ENCODE data around the gene UBE2D1. TPM values are rescaled to one million over a fixed set of nuclear protein-coding genes. Genes with fewer than 3 reads are reported as not detected.

The UBE2D1 gene
- total and polyA plus RNA-seq, 2 of the 8 experiments (the other 6 are each of a cell fraction or from before 2014, with no cell fraction given) = 21.2 to 33.5 TPM

DNA sequence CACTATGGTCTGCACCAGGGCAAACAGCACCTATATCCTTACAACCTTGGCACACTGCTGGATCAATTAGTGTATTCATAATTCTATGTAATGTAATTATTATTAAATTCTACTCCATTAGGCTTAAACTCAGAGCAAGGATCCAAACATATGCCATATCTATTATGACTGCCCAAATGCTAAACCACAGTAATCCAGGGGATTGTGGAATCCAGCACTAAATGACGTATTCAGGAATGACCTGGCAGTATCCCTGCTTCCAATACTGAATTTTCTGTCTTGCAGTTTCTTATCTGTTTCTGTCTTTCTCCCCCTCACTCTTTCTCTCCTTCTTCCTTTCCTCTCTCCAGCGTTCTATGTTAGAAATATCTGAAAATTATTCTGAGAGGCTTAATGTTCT is 16.5 kb upstream of the UBE2D1 start:
- Histone ChIP-seq H2BK20ac (ENCODE audit: low read length) (no peak overlapping the region), H2BK15ac (ENCODE audit: low read length) (no peak overlapping the region), H3K27ac (ENCODE audit: low read depth, low read length) (no peak overlapping the region), H4K91ac (replicated peaks; ENCODE audit: insufficient read length, low read length) (no peak overlapping the region), H4K5ac (ENCODE audit: insufficient read length, low read depth, low read length) (no peak overlapping the region), H3K4ac (replicated peaks; ENCODE audit: insufficient read length, low read depth, low read length) (no peak overlapping the region), H2BK12ac (ENCODE audit: low read depth, low read length) (no peak overlapping the region), H2AFZ (ENCODE audit: low read length) (0 out of 2 replicates have a peak overlapping the region, but pooled peaks have one; percentile 5), H3K4me3 (ENCODE audit: extremely low read depth in 1 of 4, insufficient read depth in 2 of 4, low read depth in 3 of 4, low read length in 4 of 4) (no peak overlapping the region), H3K23ac (ENCODE audit: insufficient read length) (no peak overlapping the region), H3K4me2 (ENCODE audit: insufficient read depth in 1 of 2, low read depth in 2 of 2, low read length in 2 of 2) (no peak overlapping the region), H3K18ac (ENCODE audit: extremely low read depth, low read length) (no peak overlapping the region), H2AK5ac (ENCODE audit: low read depth, low read length) (no peak overlapping the region), H2BK5ac (ENCODE audit: low read depth, low read length) (no peak overlapping the region), H3K79me2 (ENCODE audit: control insufficient read depth in 1 of 2, insufficient read depth in 2 of 2, low read length in 2 of 2) (no peaks in the 10 kb centered on the region), H3K36me3 (ENCODE audit: control insufficient read depth in 2 of 4, insufficient read depth in 4 of 4, low read length in 3 of 4) (no peaks in the 10 kb centered on the region), H2BK120ac (replicated peaks; ENCODE audit: low read depth, low read length) (no peak overlapping the region), H3K14ac (ENCODE audit: insufficient read length) (no peak overlapping the region), H3K9me3 (ENCODE audit: insufficient read depth in 2 of 2, low read depth in 1 of 2, low read length in 1 of 2) (no peaks in the 10 kb centered on the region), H3K23me2 (ENCODE audit: low read depth, low read length) (no peaks in the 10 kb centered on the region), H3K56ac (replicated peaks; ENCODE audit: insufficient read length, low read depth, low read length) (no peak overlapping the region), H3K27me3 (replicated peaks in 1 of 4; ENCODE audit: control insufficient read depth in 3 of 4, extremely low read depth in 1 of 4, insufficient read depth in 3 of 4, low read length in 3 of 4) (no peaks in the 10 kb centered on the region), H3K4me1 (replicated peaks in 1 of 4; ENCODE audit: control insufficient read depth in 3 of 4, insufficient read depth in 4 of 4, low read length in 3 of 4) (no peaks in the 10 kb centered on the region), H4K8ac (ENCODE audit: extremely low read depth, insufficient read depth, low read length) (no peak overlapping the region), H3K9ac (replicated peaks in 1 of 4; ENCODE audit: extremely low read depth in 1 of 4, low read depth in 3 of 4, low read length in 3 of 4) (no peak overlapping the region), H4K20me1 (replicated peaks in 1 of 2; ENCODE audit: control insufficient read depth in 1 of 2, insufficient read depth in 2 of 2, low read length in 2 of 2) (no peaks in the 10 kb centered on the region), H3K79me1 (ENCODE audit: low read depth, low read length) (no peaks in the 10 kb centered on the region)
- 73% methylated on average over 2 of the region's 2 CpGs; no CpG with 5 or more reads in 1 of the 2 experiments for WGBS, 2 experiments (ENCODE audit: extremely low coverage in 1 of 2, insufficient coverage in 1 of 2, insufficient read length in 1 of 2, insufficient replicate concordance in 2 of 2, low coverage in 1 of 2, low lambda C conversion rate in 2 of 2, missing lambda C conversion rate in 1 of 2)
- CTCF ChIA-PET (ENCODE audit: partially characterized antibody) = interaction anchor here (1.5 kb wide), 1 partner anchor 13 kb away, joined by 4 read pairs; no protein-coding TSS in a partner anchor
- no peak for DNase-seq (ENCODE audit: low read depth in 1 of 2, low spot score in 2 of 2)
- POLR2A ChIA-PET (ENCODE audit: partially characterized antibody) = no interaction called here
- no peak for FAIRE-seq
- TF ChIP-seq BCL11A (IDR thresholded peaks at IDR 0.05; ENCODE audit: low read depth in 2 of 2, low read length in 2 of 2) (no peak), SIRT6 (IDR thresholded peaks at IDR 0.05; ENCODE audit: low read length) (no peak), RXRA (IDR thresholded peaks at IDR 0.05; ENCODE audit: insufficient read depth, low read depth, low read length) (no peak), RFX5 (IDR thresholded peaks at IDR 0.05; ENCODE audit: borderline replicate concordance, low read depth, low read length) (no peak), CTBP2 (IDR thresholded peaks at IDR 0.05; ENCODE audit: borderline replicate concordance, insufficient read depth, insufficient read length, low read length) (no peak), TAF7 (optimal IDR thresholded peaks at IDR 0.05; ENCODE audit: borderline replicate concordance, low read depth, low read length) (no peak), CHD2 (IDR thresholded peaks at IDR 0.05; ENCODE audit: low read length) (no peak), EGR1 (IDR thresholded peaks at IDR 0.05; ENCODE audit: borderline replicate concordance, low read depth, low read length) (no peak), RNF2 (IDR thresholded peaks at IDR 0.05; ENCODE audit: borderline replicate concordance, low read depth, low read length, missing control alignments, poor library complexity, severe bottlenecking) (no peak), CHD1 (IDR thresholded peaks at IDR 0.05; ENCODE audit: low read depth, low read length) (no peak), KDM4A (IDR thresholded peaks at IDR 0.05; ENCODE audit: low read depth, low read length, severe bottlenecking) (no peak)
- TF ChIP-seq, protein P1, sequence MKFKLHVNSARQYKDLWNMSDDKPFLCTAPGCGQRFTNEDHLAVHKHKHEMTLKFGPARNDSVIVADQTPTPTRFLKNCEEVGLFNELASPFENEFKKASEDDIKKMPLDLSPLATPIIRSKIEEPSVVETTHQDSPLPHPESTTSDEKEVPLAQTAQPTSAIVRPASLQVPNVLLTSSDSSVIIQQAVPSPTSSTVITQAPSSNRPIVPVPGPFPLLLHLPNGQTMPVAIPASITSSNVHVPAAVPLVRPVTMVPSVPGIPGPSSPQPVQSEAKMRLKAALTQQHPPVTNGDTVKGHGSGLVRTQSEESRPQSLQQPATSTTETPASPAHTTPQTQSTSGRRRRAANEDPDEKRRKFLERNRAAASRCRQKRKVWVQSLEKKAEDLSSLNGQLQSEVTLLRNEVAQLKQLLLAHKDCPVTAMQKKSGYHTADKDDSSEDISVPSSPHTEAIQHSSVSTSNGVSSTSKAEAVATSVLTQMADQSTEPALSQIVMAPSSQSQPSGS (IDR thresholded peaks at IDR 0.05; ENCODE audit: low read length) = no peak

All from H1 (cell line).